Stomach (tissue), 4 donors: Measurements from ENCODE around the gene IGF2BP3.

ENCODE experiments used
- EP300 ChIP-seq: sonication (generic); formaldehyde crosslinking; IDR thresholded peaks from one replicate; pipeline ENCODE4 v1.6.1; 2017; ENCODE audit warnings: antibody characterized with exemption
- POLR2A ChIP-seq, 4 donors: fragments of 450-650 bp; IDR thresholded peaks; one replicate each; pipeline ENCODE4 v1.6.1; 2016; ENCODE audit warnings: antibody characterized with exemption in 4 of 4, control low read depth in 2 of 4, mild to moderate bottlenecking in 1 of 4, moderate library complexity in 1 of 4
- POLR2AphosphoS5 ChIP-seq, 3 donors: sonication (generic); formaldehyde crosslinking; IDR thresholded peaks; one replicate each; pipeline ENCODE4 v1.6.1; 2016; ENCODE audit warnings: antibody characterized with exemption in 3 of 3
- TF ChIP-seq, protein P1 (sequence below), 7 experiments: fragments of 450-650 bp in 4 of 7; fragments of 200-600 bp in 3 of 7; sonication (generic) in 3 of 7; IDR thresholded peaks; one replicate each; pipeline ENCODE4 v1.5.1; 2016 to 2019; ENCODE audit warnings: antibody characterized with exemption in 7 of 7, control low read depth in 2 of 7, mild to moderate bottlenecking in 1 of 7

DNA sequence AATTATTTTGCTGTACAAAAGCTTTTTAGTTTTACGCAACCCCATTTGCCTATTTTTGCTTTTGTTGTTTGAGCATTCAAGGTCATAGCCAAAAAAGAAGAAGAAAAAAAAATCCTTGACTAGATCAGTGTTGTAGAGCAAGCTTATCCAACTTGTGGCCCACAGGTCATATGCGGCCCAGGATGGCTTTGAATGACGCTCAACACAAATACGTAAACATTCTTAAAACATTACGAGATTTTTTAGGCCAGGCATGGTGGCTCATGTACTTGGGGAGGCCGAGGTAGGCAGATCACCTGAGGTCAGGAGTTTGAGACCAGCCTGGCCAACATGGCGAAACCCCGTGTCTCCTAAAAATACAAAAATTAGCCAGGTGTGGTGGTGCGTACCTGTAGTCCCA lies 179.3 kb downstream of the IGF2BP3 start:
- TF ChIP-seq, protein P1, sequence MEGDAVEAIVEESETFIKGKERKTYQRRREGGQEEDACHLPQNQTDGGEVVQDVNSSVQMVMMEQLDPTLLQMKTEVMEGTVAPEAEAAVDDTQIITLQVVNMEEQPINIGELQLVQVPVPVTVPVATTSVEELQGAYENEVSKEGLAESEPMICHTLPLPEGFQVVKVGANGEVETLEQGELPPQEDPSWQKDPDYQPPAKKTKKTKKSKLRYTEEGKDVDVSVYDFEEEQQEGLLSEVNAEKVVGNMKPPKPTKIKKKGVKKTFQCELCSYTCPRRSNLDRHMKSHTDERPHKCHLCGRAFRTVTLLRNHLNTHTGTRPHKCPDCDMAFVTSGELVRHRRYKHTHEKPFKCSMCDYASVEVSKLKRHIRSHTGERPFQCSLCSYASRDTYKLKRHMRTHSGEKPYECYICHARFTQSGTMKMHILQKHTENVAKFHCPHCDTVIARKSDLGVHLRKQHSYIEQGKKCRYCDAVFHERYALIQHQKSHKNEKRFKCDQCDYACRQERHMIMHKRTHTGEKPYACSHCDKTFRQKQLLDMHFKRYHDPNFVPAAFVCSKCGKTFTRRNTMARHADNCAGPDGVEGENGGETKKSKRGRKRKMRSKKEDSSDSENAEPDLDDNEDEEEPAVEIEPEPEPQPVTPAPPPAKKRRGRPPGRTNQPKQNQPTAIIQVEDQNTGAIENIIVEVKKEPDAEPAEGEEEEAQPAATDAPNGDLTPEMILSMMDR (IDR thresholded peaks at IDR 0.05) = no peak
- TF ChIP-seq POLR2AphosphoS5 (IDR thresholded peaks at IDR 0.05) (no peak), POLR2A (IDR thresholded peaks at IDR 0.05) (no peak), EP300 (no peak)
